Dermis blood vessel endothelial cell (primary cell): Measurements from ENCODE around the gene MGAT5. TPM values are rescaled to one million over a fixed set of nuclear protein-coding genes. Genes with fewer than 3 reads are reported as not detected.

Experiments used
- DNase-seq: peaks from one replicate; pipeline ENCODE4 v3.0.0; 2010
- total RNA-seq: library from RNA; depleted of rRNA; stranded (reverse); fragments of >200 nt; gene quantifications from 2 replicates; pipeline ENCODE4 v1.2.3, GENCODE V29; 2014

MGAT5 gene
- total RNA-seq, 1 donor from 2014 or later: 133 TPM

DNA sequence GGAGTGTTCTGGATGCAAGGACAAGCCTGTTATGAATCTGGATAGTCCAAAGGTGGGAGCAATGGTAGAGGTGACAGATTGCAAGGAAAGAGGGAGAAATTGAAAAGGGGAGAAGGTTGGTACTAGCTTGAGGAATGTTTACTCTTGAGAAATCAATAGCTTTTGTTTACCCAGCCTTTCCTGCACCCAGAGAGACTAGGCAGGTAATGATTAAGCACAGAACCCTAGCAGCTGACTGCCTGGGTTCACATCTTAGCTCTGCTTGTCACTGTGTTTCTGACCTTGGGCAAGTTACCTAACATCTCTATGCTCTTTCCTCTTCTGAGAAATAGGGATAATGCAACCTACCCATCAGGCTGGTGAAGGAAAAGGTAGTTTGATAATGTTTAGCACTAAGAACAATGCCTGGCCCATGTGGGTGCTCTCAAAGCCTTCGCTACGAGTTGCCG lies 178.6 kb downstream of the MGAT5 start:
- no peak for DNase-seq

DNA sequence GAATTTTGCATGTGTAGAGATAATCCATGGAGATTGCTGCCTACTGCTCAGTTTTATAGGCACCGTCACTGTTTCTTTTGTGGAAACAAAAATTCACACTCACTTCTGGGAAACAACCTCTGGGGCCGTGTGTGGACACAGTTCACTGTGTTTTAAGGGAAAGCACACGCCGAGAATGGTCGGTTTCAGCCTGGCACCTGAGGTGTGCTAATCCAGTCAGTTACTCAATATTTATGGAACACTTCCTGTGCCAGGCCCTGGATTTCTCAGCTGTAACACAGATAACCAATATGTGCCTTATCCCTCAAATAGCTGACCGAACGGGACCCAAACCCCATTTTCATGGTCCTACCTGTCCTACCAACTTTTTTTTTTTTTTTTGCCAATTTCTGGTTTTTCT lies 179.6 kb downstream of the MGAT5 start:
- no peak for DNase-seq

DNA sequence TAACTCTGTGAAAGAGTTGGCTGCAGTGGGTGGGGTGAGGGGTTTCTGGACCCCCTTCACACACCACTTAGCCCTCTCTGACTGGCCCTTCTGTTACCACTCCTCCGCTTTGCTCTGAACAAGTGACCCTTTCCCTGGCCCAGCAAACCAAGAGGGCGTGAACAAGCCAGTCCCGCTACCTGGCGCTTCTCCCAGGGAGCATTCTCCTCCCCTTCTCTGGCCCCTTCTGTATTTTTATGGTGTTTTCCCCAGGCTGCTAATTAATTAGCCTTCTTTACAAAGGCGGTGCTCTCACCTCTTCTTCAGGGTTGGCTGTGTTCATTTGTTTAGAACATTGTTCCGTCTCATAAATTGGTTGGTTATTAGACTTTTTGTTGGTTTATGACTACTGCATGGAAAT lies 180.1 kb downstream of the MGAT5 start:
- DNase-seq: no peak

DNA sequence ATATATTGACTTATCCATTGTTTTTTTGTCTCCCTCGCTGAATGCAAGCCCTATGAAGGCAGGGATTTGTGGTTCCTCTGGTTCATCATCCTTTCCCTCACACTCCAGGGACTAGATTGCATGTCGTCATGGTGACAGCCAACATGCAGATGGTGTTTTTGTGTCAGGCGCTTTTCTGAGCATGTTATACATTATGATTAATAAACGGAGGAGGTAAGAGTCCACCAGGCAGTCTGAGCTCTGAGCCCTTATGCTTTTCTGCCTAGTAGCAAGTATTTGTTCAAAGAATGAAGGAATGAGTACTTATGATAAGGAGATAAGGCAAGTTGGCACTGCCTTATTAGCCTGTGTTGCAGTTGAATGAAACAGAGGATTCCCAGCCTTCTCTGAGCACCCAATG lies 181.6 kb downstream of the MGAT5 start:
- DNase-seq: no peak

DNA sequence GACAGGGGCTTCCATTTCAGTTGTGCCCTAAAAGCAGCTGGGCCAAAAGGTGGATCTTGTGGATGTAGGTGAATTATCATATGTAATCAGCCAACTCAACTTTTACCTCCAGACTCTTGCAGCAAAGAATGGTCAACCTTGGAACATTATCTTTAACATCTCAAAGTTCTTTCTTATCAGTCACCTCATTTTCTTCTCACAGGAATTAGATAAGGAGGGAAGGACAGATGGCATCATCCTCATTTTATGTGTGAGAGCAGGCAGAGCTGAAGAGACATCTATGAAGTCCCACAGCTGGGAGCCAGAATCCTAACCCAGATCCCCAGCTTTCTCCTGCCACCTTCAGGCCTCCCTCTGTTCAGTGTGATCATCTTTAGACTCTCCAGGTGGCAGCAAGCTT lies 182.1 kb downstream of the MGAT5 start:
- no peak for DNase-seq

DNA sequence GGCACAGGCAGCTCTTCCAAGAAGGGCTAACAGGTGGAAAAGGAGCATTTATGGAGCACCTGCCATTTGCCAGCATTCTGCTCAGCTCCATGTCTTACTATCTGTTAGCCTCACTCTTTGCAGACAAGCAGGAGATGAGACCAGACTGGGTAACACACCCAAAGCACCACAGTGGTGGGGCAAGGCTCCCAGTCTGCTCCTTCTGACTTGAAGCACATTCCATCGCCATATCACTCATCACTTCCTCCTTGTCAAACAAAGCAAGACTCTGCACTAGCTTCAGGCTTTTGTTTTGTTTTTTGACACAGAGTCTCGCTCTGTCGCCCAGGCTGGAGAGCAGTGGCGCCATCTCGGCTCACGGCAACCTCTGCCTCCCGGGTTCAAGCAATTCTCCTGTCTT lies 182.8 kb downstream of the MGAT5 start:
- peak; percentile 77 for DNase-seq

DNA sequence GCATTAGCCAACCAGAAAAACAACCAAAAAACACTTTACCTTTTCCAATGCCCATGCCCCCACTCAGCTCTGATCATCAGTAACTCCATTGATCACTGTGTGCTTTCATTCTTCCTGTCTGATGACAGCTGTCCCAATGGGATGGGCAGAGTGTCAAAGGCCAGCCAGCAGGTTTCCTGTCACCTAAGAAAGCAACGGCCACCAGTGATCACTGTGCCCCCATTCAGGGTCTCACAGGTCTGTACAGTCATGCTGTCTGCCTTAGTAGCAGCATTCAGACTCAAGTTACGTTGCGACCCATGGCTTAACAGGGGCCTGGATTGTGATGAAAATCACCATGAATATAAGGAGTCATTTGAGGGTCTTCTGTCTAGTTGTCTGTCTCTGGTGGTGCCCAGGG lies 184.5 kb downstream of the MGAT5 start:
- DNase-seq: no peak

DNA sequence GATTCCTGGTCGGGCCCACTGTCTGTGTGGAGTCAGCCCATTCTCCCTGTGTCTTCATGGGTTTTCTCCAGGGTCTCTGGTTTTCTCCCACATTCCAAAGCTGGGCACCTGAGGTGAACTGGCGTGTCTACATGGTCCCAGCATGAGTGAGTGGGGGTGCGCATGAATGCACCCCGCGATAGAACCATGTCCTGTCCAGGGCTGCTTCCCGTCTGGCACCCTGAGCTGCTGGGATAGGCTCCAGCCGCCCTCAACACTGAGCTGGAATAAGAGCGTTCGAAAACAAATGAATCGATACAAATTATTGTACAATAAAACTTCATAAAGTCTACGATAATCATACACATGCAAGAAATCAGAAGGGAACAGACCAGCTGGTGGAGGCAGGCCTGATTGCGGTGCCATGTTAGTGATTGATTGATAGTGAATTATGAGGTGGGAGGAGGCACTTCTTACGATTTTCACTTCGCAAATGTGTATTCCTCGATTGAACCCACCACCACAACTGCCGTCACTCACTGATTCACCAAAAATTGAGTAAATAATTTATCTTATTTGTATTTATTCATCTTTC lies 186.6 kb downstream of the MGAT5 start:
- DNase-seq: no peak

DNA sequence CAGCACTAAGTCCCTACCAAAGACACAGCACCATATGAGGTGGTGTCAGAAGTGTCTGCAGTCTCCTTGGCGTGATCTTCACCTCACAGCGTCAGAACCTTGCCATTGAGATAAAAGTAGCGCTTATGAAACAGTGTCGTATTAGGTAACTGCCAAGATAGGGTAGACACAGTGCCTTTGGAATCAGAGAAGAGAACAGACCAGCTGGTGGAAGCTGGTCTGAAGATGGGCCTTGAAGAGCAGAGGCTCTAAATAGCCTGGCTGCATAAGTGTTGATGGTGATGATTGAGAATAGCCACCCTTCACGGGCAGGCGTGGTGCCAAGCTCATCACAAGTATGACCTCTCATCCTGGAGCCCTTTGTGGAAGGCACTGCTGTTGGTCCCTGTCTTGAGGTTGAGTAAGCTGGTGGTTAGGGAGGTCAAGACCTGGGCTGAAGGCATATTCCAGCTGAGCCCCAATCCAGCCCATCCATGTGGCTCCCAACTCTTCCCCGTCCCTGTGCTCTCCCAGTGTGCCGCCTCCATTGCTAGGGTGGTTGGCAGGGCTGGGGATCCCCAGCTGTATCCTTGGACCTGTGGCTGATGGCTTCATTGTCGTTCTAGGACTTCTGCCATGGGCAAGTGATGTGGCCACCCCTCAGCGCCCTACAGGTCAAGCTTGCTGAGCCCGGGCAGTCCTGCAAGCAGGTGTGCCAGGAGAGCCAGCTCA lies 187.4 kb downstream of the MGAT5 start:
- no peak for DNase-seq

DNA sequence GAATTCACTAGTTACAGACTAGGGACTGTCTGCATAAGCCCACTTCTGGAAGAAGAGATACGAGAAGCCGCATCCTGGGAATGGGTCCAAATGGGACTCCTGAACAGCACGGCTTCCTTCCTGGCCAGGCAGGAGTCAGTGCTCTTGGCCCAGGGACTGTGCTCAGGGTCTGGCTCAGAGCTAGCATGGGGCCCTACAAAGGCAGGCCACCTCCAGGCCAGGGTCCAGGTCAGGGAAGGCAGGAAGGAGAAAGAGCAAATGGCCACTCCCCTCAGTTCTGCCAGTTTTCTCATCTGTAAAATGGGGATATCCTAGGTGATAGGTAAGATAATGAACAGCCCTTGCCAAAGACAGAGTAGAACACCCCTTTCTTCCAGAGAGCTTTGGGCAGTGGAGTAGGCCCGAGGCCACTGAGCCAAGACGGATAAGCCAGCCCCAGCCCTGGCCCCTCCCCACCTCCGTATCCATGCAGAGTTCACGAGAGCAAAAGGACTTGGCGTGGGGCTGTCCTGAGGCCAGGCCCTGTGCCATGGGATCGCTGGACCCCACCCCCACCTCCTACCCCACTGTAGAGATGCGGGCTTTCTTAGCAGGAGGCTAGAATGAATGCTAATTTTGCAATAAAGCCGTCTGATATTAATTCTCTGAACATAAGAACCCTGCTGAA lies 190.1 kb downstream of the MGAT5 start:
- peak; percentile 49 for DNase-seq

DNA sequence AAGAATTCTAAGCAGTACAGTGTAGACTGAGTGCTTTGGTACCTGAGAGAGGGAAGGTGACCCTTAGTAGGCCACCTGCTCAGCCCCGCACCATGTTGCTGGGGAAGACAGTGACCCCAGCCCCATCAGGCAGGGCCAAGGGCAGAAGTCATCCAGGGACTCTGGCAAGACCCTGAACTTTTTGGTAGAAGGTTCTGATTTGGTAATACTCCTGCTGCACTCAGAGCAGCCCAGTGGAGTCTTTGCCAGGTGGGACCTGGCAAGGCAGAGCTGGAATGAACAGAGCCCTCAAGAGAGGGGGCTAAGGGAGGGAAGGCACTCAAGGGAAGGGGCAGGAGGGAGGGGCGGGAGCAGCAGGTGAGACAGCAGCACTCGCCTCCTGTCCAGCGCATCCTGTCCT lies 191.2 kb downstream of the MGAT5 start:
- no peak for DNase-seq

DNA sequence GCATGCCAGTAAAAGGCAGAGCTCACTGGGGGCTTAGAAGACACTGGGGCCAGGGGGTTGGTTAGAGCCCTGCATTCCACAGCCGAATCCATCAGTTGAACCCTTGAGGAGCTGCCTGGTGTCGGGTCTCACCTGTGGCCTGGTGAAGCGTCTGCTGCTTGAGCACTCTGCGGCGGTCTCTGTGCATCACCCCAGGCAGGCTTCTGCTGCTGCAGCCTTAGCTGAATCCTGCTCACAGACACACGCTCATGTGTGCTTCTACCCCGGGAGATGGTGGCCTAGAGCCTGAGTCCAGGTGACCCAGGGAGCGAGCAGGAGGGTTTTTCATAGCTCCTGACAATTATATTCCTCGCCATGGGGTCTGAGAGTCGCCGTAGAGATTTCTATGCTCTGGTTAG lies 192.1 kb downstream of the MGAT5 start:
- DNase-seq: no peak

DNA sequence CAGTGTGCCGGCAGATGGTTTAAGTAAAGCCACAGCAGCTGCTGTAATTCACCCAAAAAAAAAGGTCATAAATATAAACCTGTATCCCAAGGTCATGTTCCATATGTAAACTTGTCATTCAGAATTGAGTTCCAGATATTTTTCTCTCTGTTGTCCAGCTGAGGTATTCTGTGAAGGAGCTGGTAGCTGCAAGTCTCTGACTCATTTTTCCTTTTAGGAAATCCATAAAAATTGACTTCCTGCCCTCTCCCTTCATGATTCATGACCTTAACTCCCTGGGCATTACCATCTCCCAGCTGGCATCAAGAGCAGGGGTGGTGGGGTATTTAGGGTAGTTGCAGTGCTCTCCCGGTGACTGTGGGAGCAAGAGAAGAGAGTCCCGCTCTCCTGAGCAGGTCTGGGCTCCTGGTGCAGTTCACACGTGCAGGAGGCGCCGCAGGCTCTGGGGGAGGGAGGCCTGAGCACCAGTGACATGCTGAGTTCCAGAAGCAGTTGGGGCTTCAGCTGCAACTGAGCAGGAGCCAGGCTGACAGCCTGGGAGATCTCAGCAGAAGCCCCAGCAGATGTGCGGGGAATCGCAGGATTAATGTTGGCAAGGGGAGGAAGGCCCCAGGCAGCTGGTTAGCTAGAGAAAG lies 192.6 kb downstream of the MGAT5 start:
- peak; percentile 87 for DNase-seq

DNA sequence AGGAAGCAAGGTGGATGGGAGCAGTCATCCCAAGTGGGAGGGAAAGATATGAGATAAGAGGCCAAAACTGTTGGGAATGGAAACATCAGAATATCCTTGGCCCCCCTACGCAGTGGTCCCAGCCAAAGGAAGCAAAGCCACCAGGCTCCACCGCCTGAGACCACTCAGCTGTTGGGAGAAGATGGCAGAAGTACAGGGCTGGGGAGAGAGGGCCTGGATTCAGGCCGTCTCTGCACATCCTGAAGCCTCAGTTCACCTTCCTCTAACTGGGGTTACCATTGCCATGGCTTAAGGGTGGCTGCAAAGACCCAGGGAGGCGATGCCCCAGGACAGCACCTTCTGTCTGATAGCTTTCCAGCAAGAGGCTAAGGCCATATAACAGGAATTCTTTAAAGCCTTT lies 193.8 kb downstream of the MGAT5 start:
- no peak for DNase-seq

DNA sequence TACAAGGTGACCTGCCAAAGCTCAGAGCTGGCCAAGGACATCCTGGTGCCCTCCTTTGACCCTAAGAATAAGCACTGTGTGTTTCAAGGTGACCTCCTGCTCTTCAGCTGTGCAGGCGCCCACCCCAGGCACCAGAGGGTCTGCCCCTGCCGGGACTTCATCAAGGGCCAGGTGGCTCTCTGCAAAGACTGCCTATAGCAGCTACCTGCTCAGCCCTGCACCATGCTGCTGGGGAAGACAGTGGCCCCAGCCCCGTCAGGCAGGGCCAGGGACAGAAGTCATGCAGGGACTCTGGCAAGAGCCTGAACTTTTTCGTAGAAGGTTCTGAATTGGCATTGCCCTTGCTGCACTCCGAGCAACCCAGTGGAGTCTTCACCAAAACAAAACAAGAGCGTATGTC lies 194.8 kb downstream of the MGAT5 start:
- no peak for DNase-seq

DNA sequence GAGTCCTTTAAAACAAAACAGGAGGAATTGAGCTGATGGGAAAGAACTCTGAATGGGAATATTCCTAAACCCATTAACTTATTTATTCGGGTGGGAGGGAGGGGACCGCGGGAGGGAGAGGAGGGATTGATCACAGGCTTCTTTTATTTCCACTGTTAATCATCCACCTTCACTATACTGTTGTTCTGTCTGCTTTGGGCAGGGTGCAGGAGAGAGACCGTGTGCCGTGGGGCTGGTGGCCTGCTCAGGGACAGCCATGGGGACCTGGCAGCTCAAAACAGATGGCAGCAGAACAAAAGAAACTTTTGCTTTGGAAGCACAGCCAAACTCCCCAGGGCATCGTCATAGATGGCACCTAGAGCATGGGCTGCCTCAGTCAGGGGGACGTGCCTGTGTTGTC lies 195.3 kb downstream of the MGAT5 start:
- DNase-seq: no peak

DNA sequence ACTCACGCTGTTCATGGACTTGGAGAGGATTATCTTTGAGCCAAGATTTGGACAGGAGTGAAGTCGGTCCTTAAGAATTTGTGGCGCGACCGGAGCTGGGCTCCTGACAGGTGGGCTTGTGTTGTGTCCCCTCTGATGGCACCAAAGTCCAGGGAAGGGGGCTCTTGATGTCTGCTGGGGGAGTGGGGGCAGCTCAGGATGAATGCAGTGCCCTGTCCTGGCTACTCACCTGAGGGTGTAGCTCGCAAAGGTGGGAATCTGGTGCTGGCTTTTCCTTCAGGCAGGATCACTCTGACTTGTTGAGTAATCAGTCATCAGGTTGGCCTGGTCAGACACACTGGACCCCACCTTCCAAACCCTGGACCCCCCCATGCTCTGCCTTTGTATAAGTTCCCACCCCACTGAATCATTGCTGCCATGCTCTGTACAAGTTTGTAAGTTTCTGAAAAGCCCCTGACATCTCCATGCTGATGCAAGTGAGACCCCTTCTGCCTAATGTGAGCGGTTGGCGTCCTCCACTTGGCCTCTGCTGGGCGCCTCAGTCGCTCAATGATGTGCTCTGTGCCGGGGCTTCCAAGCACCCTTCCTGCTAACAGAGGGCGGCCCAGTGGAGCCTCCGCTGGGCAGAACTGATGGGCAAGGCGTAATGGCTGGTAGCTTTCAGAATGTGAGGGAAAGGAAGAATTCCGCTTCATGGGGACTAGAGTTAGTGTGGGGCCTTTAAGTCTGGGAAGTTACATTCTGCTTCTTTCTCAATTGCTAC lies 196.1 kb downstream of the MGAT5 start:
- DNase-seq: no peak

DNA sequence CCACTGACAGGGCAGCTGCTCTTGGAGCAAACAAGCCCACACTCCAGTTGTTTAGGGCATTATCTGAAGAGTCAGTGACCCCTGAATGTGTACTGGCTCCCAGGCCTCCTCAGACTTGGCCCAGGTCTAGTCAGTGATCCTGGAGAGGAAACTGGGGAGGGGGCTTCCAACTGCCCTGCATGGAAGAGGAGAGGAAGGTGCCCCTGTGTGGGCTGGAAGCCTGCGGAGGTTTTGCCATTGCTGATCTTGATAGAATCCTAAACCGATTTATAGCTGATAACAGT lies 197.4 kb downstream of the MGAT5 start:
- no peak for DNase-seq

DNA sequence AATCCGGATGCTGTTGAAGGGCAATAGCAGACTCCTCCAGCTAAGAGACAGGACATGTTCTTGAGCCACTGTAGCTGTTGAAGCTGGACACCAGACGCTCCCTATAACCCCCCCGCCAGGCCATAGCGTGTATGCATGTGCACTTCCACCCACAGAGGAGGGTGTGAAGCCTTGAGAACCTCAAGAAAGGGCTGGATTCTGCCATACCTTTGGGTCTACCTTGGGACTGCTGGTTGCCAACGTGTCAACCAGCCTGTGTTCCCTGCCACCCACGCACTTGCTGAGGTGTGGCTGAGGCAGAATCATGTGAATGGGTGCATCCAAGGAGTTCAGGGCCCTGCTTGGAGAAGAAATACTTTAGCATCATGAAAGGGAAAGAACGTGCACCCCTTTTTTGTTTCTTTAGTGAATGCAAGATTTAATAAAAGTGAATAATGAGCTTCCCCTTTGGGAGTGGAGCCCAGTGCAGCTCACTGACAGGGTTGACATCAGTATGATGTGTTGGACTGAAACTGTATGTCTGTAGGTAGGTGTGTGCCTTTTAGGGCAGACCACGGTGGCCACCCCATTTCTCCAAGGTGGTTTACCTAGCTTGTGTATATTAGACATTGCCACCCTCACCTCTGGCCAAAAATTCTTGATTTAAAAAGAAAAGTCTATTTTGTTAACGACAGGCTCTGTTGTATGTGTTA lies 198.3 kb downstream of the MGAT5 start:
- DNase-seq: no peak

DNA sequence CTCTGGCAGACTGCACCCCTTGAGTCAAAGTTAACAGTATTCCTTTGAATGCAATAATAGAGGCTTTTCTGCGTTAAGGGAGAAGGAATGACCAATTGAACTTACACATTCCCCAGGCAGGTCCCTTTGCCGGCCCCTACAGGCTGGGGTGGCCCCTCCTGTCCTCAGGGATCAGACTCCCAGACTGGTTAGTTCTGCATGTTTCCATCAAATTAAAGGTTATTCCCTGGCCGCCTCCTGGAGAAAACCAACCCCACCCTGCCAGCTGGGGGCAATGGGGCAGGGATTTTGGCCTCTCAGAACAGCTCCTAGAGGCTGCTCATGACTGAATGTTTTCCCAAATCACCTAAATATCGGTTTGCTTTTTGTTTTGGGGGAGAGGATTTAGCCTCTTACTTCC lies 199.6 kb downstream of the MGAT5 start:
- DNase-seq: no peak

DNA sequence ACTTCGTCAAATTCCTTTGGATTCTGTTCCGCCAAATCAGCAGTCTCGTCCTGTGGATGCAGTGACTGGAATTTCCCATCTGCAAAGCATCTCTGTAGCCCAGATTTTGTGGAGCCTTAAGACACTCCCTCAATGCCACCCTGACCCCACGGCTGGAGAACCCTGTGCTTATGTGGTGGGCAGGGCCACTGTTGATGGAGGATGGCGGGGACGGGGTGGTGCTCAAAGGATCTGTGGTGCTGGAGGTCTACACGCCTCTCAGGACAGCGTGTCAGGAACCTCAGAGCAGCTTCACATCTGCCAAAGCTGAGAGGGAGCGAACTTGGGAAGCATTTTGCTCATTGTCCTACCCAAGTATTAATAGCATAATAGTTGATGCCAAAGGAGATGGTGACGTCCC lies 200.1 kb downstream of the MGAT5 start:
- no peak for DNase-seq

DNA sequence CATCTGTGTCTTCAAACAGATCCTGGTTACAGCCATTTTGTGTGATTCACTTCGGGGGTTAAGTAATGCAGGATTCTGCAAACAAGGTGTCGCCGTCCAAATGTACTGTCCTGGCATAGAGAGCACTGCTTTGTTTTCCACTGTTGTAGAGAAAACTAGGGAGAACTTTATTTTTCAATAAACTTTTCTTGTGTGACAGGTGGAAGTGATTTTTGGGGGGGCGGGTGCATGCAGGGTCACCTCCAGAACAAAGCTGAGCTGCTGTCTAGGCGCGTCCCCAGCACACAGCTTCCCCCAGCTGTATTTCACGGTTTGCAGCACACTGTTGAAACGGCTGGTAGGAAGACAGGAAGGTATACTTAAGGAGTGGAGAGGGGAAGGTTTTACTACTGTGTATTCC lies 200.6 kb downstream of the MGAT5 start:
- no peak for DNase-seq

DNA sequence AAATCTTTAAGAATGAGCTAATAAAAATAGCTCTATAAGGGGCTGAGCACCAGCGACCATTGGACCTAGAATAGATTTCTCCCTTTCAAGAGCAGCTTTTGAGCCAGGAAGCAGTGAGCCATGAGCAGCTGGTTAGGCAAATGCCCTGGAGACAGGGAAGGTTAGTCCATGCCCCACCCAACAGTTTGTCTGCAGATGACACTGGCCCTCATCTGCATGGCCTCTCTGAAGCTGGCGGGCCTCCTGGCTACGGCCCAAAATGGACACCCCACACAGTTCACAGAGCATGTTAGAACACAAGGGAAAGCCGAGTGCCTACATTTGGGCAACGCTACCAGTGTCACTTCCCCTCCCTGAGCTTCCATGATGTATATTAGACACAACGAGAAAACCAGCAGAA lies 201.1 kb downstream of the MGAT5 start:
- no peak for DNase-seq
